ENCODE measurements around the gene FHL3.

FHL3 gene

DNA sequence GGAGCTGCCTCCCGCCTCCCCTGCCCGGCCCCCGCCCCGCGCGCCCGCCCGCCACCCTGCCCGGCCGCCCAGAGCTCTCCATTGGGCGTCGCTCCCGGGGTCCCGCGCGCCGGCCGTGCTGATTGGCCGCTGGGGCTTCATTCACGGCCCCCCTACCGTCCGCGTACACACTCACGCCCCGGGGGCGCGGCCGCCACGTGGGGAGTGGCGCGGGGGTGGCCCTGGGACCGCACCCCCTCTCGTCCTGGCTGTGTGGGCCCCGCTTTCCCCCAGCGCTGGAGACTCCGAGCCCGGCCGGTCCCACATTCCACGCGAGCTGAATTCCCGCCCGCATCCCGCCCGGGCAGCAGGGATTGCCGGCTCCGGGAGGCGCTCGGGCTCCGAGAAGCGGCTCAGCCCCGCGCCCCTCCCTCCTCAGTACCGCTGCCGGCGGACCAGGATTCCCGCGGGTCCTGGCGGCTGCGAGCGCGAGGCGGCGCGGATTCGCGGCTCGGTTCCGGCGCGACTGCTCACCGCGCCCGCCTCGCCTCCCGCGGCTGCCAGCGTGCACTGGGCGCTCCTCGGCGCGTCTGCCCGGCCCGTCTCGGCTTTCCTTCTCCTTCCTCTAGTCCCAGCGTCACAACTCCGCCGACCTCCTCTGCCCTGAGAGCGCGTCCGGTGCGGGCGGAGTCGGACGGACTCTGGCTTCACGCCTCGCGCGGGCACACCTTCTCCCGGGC lies 41.7 kb upstream of the FHL3 start:
- TF ChIP-seq, protein P1, sequence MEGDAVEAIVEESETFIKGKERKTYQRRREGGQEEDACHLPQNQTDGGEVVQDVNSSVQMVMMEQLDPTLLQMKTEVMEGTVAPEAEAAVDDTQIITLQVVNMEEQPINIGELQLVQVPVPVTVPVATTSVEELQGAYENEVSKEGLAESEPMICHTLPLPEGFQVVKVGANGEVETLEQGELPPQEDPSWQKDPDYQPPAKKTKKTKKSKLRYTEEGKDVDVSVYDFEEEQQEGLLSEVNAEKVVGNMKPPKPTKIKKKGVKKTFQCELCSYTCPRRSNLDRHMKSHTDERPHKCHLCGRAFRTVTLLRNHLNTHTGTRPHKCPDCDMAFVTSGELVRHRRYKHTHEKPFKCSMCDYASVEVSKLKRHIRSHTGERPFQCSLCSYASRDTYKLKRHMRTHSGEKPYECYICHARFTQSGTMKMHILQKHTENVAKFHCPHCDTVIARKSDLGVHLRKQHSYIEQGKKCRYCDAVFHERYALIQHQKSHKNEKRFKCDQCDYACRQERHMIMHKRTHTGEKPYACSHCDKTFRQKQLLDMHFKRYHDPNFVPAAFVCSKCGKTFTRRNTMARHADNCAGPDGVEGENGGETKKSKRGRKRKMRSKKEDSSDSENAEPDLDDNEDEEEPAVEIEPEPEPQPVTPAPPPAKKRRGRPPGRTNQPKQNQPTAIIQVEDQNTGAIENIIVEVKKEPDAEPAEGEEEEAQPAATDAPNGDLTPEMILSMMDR (IDR thresholded peaks at IDR 0.05; ENCODE audit: low read depth, low read length), result no peak
- peak overlapping the region; percentile 55 for H3K4me3 ChIP-seq (ENCODE audit: low read depth, low read length)

DNA sequence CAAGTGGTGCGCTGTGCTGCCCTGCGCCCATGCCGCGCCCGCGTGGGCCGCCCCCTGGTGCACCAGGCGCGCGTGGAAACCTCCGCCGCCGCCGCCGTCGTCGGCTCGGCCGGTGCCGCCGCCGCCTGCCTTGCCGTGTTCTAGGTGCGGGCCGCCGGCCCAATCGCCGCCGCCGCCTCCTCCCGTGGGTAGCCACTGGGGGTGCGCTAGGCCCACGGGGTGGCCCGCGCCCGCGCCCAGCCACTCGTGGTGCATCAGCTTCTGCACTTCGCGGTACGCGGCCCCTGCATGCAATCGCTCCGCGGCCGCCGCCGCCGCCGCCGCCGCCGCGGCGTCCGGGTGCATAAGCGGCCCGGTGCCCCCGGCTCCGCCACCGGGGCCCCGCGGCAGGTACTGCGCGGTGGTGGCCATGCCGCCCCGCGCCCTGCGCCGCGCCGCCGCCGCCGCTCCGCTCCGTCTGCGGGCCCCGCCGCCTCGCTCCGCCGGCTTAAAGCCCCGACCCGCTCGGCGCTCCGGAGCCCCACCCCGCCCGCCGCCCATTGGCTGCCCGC lies 41.1 kb upstream of the FHL3 start, which contains the start of gene POU3F1:
Gene POU3F1, minus strand, starts transcription at position 461 of the 551 bp plus-strand sequence. Its CDS starts 50 bp downstream, at position 411.
- peak within 1 kb of the TSS; percentile 55 for H3K4me3 ChIP-seq (ENCODE audit: low read depth, low read length)
- TF ChIP-seq, protein P1 (IDR thresholded peaks at IDR 0.05; ENCODE audit: low read depth, low read length), result no peak

DNA sequence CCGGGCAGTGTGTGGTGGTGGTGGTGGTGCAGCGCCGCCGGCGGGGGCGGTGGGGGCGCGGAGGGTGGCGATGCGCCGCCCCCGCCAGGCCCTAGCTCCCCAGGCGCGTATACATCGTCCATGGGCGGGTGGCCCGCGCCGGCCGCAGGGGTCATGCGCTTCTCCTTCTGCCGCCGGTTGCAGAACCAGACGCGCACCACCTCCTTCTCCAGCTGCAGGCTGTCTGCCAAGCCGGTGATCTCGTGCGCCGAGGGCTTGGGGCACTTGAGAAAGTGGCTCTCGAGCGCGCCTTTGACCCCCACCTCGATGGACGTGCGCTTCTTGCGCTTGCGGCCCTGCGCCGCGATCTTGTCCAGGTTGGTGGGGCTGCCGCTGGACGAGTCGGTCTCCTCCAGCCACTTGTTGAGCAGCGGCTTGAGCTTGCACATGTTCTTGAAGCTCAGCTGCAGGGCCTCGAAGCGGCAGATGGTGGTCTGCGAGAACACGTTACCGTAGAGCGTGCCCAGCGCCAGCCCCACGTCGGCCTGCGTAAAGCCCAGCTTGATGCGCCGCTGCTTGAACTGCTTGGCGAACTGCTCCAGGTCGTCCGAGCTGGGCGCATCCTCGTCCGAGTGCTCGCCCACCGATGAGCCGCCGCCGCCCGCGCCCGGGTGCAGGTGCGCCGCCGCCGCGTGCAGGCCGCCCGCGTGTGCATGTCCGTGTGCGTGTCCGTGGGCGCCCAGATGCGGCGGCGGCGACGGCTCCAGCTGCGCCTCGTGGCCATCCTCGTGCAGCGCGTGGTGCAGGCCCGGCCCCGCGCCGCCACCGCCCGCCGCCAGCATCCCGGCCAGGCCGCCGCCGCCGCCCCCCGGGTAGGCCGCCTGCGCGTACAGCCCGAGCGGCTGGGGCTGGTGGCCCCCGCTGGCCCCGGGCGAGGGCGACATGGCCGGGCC lies 40.4 kb upstream of the FHL3 start:
- TF ChIP-seq, protein P1 (IDR thresholded peaks at IDR 0.05; ENCODE audit: low read depth, low read length), result no peak
- H3K4me3 ChIP-seq (ENCODE audit: low read depth, low read length), result no peak overlapping the region

GRCh38 chr1:38044221-38045215 lies 39.2 kb upstream of the FHL3 start:
- H3K4me3 ChIP-seq (ENCODE audit: low read depth, low read length), result peak overlapping the region; percentile 50
- TF ChIP-seq, protein P1 (IDR thresholded peaks at IDR 0.05; ENCODE audit: low read depth, low read length), result no peak

- no peak overlapping the region for H3K4me3 ChIP-seq (ENCODE audit: low read depth, low read length)
- TF ChIP-seq, protein P1 (IDR thresholded peaks at IDR 0.05; ENCODE audit: low read depth, low read length), result no peak
These were observed 37.9 kb upstream of the FHL3 start for GRCh38 chr1:38043036-38043747.

Measured in WI38 (cell line).